Fibroblast of lung (primary cell): Measurements from ENCODE around the gene EFR3B.

Experiments used
- EZH2 ChIP-seq: IDR thresholded peaks from 2 replicates; pipeline ENCODE4 v1.5.1; 2012; ENCODE audit warnings: low read length, control low read depth, mild to moderate bottlenecking; ENCODE audit errors: missing control alignments
- TF ChIP-seq, protein P1 (sequence below), 2 donors: IDR thresholded peaks in 1 of 2; conservative IDR thresholded peaks in 1 of 2; 1 replicate in 1 of 2; 2 replicates in 1 of 2; pipeline ENCODE4 v1.5.1; 2011 to 2012; ENCODE audit warnings: low read length in 2 of 2, control low read depth in 1 of 2, inconsistent platforms in 1 of 2, low read depth in 1 of 2, mild to moderate bottlenecking in 1 of 2

- TF ChIP-seq, protein P1, sequence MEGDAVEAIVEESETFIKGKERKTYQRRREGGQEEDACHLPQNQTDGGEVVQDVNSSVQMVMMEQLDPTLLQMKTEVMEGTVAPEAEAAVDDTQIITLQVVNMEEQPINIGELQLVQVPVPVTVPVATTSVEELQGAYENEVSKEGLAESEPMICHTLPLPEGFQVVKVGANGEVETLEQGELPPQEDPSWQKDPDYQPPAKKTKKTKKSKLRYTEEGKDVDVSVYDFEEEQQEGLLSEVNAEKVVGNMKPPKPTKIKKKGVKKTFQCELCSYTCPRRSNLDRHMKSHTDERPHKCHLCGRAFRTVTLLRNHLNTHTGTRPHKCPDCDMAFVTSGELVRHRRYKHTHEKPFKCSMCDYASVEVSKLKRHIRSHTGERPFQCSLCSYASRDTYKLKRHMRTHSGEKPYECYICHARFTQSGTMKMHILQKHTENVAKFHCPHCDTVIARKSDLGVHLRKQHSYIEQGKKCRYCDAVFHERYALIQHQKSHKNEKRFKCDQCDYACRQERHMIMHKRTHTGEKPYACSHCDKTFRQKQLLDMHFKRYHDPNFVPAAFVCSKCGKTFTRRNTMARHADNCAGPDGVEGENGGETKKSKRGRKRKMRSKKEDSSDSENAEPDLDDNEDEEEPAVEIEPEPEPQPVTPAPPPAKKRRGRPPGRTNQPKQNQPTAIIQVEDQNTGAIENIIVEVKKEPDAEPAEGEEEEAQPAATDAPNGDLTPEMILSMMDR (conservative IDR thresholded peaks at IDR 0.05 in 1 of 2, IDR thresholded peaks at IDR 0.05 in 1 of 2; ENCODE audit: low read depth in 1 of 2, low read length in 2 of 2): no peak
- peak; percentile 67 for TF ChIP-seq EZH2
Observed at GRCh38 chr2:25169073-25169470, 127.2 kb downstream of the EFR3B start.
